Type B pancreatic cell (in vitro differentiated cells): ENCODE results near the gene MYOM3. TPM values are rescaled to one million over a fixed set of nuclear protein-coding genes. Genes with fewer than 3 reads are reported as not detected.

Source experiments
- DNase-seq: peaks from one replicate; pipeline ENCODE4 v3.0.0; 2021; ENCODE audit warnings: mixed read lengths; ENCODE audit not compliant: unreplicated experiment; ENCODE audit errors: extremely low spot score
- H3K27ac Mint-ChIP-seq: 2 replicates; pipeline ENCODE4 v1.8.0; 2021; ENCODE audit warnings: mild to moderate bottlenecking, mixed read lengths
- H3K27me3 Mint-ChIP-seq: 2 replicates; pipeline ENCODE4 v1.8.0; 2021; ENCODE audit warnings: mixed read lengths
- H3K36me3 Mint-ChIP-seq: 2 replicates; pipeline ENCODE4 v1.8.0; 2021; ENCODE audit warnings: mixed read lengths
- H3K4me1 Mint-ChIP-seq: one replicate; pipeline ENCODE4 v1.8.0; 2021; ENCODE audit warnings: mixed read lengths; ENCODE audit not compliant: unreplicated experiment
- H3K4me3 Mint-ChIP-seq: 2 replicates; pipeline ENCODE4 v1.8.0; 2021; ENCODE audit warnings: mild to moderate bottlenecking, mixed read lengths
- H3K9me3 Mint-ChIP-seq: 2 replicates; pipeline ENCODE4 v1.8.0; 2021; ENCODE audit warnings: mixed read lengths
- CTCF ChIP-seq: fragments of 200-600 bp; sonication (generic); conservative IDR thresholded peaks from 2 replicates; pipeline ENCODE4 v1.5.0; 2021; ENCODE audit warnings: antibody characterized with exemption, mild to moderate bottlenecking
- total RNA-seq: library from RNA; stranded (reverse); gene quantifications from 2 replicates; pipeline ENCODE4 v1.2.1, GENCODE V29; 2021; ENCODE audit warnings: low replicate concordance

Gene MYOM3
- total RNA-seq, 1 donor from 2014 or later, result 0.70 TPM

DNA sequence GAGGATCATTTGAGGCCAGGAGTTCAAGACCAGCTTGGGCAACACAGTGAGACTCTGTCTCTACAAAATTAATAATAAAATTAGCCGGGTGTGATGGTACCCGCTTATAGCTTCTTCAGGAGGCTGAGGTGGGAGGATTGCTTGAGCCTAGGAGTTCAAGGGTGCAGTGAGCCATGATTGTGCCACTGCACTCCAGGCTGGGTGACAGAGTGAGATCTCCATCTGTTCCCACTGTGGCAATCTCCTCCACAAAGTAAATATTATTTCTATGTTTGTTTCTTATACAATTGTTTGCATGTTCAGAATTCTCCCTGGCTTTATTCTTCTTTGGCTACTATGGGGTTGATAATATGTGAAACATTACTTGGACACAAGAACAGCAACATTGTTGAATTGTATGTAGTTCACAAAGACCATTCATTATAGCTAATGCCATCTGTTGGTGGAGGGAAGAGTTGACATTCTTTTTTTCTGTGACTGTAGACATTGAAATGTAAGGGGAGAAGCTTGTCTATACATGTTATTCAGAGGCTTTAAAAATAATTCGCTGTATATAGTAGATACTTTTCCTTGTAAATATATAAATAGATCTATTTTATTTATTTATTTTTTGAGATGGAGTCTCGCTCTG, 84.0 kb downstream of the MYOM3 start:
- TF ChIP-seq CTCF, result peak; percentile 57
- Mint-ChIP-seq H3K4me1 (peaks cover 13% of the 10 kb centered on the region), H3K4me3 (no peak overlapping the region), H3K27ac (peak overlapping the region; percentile 1), H3K27me3 (no peaks in the 10 kb centered on the region), H3K9me3 (peaks cover 4% of the 10 kb centered on the region), H3K36me3 (no peaks in the 10 kb centered on the region)
- DNase-seq, result no peak

- H3K27me3 Mint-ChIP-seq, result no peaks in the 10 kb centered on the region
- H3K4me3 Mint-ChIP-seq, result peak overlapping the region; percentile 22
- no peak for DNase-seq
- peaks cover 37% of the 10 kb centered on the region for H3K4me1 Mint-ChIP-seq
- H3K27ac Mint-ChIP-seq, result peak overlapping the region; percentile 52
- no peaks in the 10 kb centered on the region for H3K36me3 Mint-ChIP-seq
- no peaks in the 10 kb centered on the region for H3K9me3 Mint-ChIP-seq
- TF ChIP-seq CTCF, result no peak
These were observed 89.2 kb downstream of the MYOM3 start for GRCh38 chr1:24022581-24023361.

- Mint-ChIP-seq H3K4me3 (no peak overlapping the region), H3K27me3 (no peaks in the 10 kb centered on the region), H3K9me3 (no peaks in the 10 kb centered on the region), H3K4me1 (peaks cover 37% of the 10 kb centered on the region), H3K36me3 (no peaks in the 10 kb centered on the region), H3K27ac (peak overlapping the region; percentile 17)
- DNase-seq, result no peak
- TF ChIP-seq CTCF, result no peak
These were observed 90.3 kb downstream of the MYOM3 start for GRCh38 chr1:24021403-24022266.

DNA sequence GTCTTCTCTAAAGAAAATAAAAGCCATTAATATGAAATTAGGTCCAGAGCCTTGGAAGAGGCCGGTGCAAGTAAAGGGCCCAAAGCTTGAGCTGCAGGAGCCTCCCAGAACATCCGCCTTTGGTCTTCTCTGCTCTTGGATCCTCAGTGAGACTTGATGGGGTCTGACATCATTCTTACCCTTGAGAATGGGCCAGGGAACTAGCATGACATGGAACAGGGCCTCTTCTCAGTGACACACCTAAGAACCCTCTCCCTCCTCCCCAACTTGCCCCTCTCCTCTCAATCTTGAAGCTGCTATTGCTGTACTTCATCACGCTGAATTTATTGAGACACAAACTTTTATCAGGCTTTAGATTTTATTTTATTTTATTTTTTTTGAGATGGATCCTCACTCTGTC, 91.5 kb downstream of the MYOM3 start:
- H3K27me3 Mint-ChIP-seq, result no peaks in the 10 kb centered on the region
- no peak for DNase-seq
- no peaks in the 10 kb centered on the region for H3K36me3 Mint-ChIP-seq
- TF ChIP-seq CTCF, result no peak
- H3K9me3 Mint-ChIP-seq, result no peaks in the 10 kb centered on the region
- H3K27ac Mint-ChIP-seq, result no peak overlapping the region
- H3K4me3 Mint-ChIP-seq, result no peak overlapping the region
- H3K4me1 Mint-ChIP-seq, result peaks cover 37% of the 10 kb centered on the region

DNA sequence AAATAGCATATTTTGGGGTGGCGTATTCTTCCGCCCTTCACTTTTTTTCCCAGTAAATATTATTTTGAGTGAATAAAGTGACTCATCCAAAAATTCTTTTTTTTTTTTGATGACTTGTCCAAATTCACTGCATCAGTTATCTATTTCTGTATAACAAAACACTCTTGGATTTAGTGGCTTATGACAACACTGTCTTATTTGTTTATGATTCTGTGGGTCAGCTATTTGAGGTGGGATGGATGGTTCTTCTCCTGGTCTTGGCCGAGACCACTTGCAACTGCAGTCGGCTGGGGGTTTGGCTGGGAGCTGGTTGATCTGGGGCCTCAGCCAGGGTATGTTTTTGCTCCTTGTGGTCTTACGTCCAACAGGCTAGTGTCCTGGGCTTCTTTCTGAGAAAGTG, 91.9 kb downstream of the MYOM3 start:
- Mint-ChIP-seq H3K27ac (no peak overlapping the region), H3K27me3 (no peaks in the 10 kb centered on the region), H3K36me3 (no peaks in the 10 kb centered on the region), H3K4me3 (no peak overlapping the region), H3K9me3 (no peaks in the 10 kb centered on the region), H3K4me1 (peaks cover 39% of the 10 kb centered on the region)
- TF ChIP-seq CTCF, result no peak
- no peak for DNase-seq
